Activated CD4-positive, alpha-beta memory T cell treated with anti-CD3 and anti-CD28 coated beads for 36 hours (primary cell): ENCODE measurements around the gene DAB1. TPM values are rescaled to one million over a fixed set of nuclear protein-coding genes. Genes with fewer than 3 reads are reported as not detected.

Source experiments
- CTCF ChIA-PET: fragments of 350-600 bp; sonication (Branson Sonifier 250); formaldehyde crosslinking; loops from one replicate; lab custom pipeline; 2021; ENCODE audit warnings: antibody characterized with exemption, inconsistent platforms; lab: Charles Lee
- POLR2A ChIA-PET: fragments of 350-600 bp; sonication (Branson Sonifier 250); formaldehyde crosslinking; loops from one replicate; lab custom pipeline; 2021; ENCODE audit warnings: antibody characterized with exemption; lab: Charles Lee
- DNase-seq: peaks from one replicate; pipeline ENCODE4 v3.0.0-alpha.2; 2020
- H3K27ac Mint-ChIP-seq: one replicate; pipeline ENCODE4 v1.8.0; 2021; ENCODE audit warnings: mixed read lengths
- H3K27me3 Mint-ChIP-seq: one replicate; pipeline ENCODE4 v1.8.0; 2021; ENCODE audit warnings: mixed read lengths
- H3K36me3 Mint-ChIP-seq: one replicate; pipeline ENCODE4 v1.8.0; 2021; ENCODE audit warnings: mixed read lengths
- H3K4me1 Mint-ChIP-seq: one replicate; pipeline ENCODE4 v1.8.0; 2021; ENCODE audit warnings: low read depth, mixed read lengths
- H3K4me3 Mint-ChIP-seq: one replicate; pipeline ENCODE4 v1.8.0; 2021; ENCODE audit warnings: mild to moderate bottlenecking, mixed read lengths
- H3K9me3 Mint-ChIP-seq: one replicate; pipeline ENCODE4 v1.8.0; 2021; ENCODE audit warnings: mixed read lengths
- intact Hi-C: fragments of 100-400 bp; cut with micrococcal nuclease; formaldehyde crosslinking; loops from one replicate; pipeline ENCODE4 v1.15.1; 2023
- total RNA-seq, 2 experiments: library from RNA; stranded (reverse); gene quantifications; one replicate each; pipeline ENCODE4 v1.2.3, GENCODE V29; 2021

The DAB1 gene
- total RNA-seq, 2 experiments from 2014 or later: 0.24 to 0.46 TPM

DNA sequence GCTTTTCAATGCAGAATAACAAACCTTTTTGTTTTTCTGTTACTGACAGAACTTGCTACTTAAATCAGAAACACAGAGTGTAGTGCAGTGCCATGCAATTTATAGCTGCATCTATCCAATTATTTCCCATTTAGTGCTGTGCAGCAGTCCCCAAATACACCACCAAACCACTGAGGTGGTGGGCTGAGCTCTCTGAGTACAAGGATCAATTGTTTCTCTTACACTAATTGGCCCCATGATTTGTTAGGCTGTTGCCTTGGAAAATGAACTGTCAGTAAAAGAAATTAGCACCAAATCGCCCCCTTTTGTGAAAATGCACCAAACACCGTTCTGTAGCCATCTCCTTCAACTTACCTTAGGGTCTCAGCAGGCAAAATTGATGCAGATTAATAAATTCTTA lies 339.2 kb downstream of the DAB1 start:
- Mint-ChIP-seq H3K27ac (no peak overlapping the region), H3K36me3 (no peaks in the 10 kb centered on the region), H3K4me3 (no peak overlapping the region), H3K9me3 (no peaks in the 10 kb centered on the region), H3K27me3 (no peaks in the 10 kb centered on the region), H3K4me1 (no peaks in the 10 kb centered on the region)
- intact Hi-C loops: no loop called here
- POLR2A ChIA-PET: no interaction called here
- no peak for DNase-seq
- CTCF ChIA-PET: no interaction called here

DNA sequence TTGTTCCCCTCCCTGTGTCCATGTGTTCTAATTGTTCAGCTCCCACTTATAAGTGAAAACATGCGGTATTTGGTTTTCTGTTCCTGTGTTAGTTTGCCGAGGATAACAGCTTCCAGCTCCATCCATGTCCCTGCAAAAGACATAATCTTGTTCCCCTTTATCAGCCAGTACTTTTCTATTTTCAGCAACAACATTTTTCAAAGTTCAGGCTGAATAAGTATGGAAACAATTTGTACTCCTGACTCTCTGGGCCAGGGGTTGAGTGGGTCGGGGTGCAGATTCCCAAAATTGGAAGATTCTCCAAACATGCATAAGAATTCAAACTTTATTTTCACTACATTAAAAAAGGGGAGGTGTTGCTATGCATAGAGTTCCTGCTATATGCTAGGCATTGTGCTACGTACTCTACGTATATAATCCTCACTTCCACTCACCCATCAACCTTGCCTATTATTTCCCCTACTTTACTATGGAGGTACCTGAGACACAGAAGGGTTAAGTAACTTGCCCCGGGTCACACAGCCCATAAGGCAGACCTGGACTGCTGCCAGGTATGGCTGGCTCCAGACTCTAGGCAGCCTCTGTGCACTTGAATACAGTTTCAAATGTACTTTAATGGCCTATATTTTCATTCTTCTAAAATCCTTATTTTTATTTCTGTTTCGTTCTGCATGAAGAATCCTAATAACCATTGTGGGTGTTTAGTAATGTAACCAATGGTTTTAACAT lies 341.0 kb downstream of the DAB1 start:
- no peaks in the 10 kb centered on the region for H3K9me3 Mint-ChIP-seq
- no peak for DNase-seq
- ChIA-PET POLR2A (no interaction called here), CTCF (no interaction called here)
- no peaks in the 10 kb centered on the region for H3K4me1 Mint-ChIP-seq
- no peaks in the 10 kb centered on the region for H3K36me3 Mint-ChIP-seq
- H3K4me3 Mint-ChIP-seq: no peak overlapping the region
- no peak overlapping the region for H3K27ac Mint-ChIP-seq
- intact Hi-C loops: no loop called here
- H3K27me3 Mint-ChIP-seq: no peaks in the 10 kb centered on the region

DNA sequence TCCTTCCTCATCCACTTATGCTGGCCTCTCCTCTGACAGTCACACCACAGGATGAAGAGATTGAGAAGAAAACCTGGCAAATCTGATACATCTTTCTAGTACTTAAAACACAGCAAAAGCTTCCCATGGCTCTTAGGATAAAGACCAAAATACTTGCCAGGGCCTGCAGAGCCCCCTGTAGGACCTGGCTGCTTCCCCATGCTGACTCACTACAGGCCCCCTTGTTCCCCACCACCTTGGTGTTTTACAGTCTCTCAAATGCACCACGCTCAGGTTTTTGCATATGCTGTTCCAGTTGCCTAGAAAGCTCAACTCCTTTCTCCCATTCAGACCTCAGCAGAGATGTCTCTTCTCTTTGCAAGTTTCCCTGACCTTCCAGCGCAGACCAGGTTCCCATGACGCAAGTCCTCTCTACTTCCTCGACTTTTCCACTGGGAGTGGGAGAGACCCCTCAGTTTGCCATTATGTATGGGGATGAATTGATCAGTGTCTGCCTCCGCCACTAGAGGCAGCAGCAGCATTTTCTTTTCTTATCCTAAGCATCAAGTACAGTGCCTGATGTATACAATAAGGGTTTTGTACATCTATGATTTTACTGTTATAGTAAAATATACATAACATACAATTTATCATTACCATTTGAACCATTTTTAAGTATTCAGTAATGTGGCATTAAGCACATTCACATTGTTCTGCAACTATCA lies 344.3 kb downstream of the DAB1 start:
- Mint-ChIP-seq H3K4me1 (no peaks in the 10 kb centered on the region), H3K27ac (no peak overlapping the region), H3K36me3 (no peaks in the 10 kb centered on the region), H3K9me3 (no peaks in the 10 kb centered on the region), H3K27me3 (no peaks in the 10 kb centered on the region), H3K4me3 (no peak overlapping the region)
- intact Hi-C loops: no loop called here
- no peak for DNase-seq
- POLR2A ChIA-PET: no interaction called here
- CTCF ChIA-PET: no interaction called here

DNA sequence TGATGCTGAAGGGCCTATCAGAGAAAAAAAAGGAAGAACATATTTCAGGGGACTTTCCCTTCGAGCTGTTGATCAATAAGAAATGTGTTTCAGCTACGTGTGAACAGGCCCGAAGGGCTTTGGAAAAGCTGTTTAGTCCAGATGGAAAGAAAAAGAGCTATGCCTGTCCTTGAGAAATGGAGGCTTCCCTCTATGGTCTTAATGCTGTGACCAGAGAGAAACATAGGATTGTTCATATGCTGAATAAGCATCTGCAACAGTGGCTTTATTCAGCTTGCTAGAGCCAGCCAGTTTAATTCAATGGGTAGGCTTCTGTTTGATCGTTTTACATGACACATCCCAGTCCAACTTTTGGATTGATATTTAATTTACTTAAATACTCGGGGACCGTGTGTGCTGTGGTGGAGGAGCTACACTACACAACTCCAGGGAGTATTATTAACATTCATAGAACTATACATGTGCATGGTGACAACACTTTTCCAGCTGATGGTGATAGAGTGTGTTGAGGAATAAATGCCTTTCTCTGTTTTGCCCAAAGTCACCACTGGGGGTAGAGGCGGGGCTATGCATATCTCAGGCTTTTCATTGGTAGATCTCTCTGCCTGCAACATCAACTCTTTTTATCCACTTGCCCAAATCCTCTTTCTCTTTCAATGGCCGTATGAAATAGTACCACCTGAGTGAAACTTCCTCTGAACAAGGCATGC lies 351.3 kb downstream of the DAB1 start:
- intact Hi-C loops: no loop called here
- ChIA-PET CTCF (no interaction called here), POLR2A (no interaction called here)
- H3K9me3 Mint-ChIP-seq: no peaks in the 10 kb centered on the region
- no peak for DNase-seq
- no peaks in the 10 kb centered on the region for H3K36me3 Mint-ChIP-seq
- no peaks in the 10 kb centered on the region for H3K4me1 Mint-ChIP-seq
- no peaks in the 10 kb centered on the region for H3K27me3 Mint-ChIP-seq
- H3K4me3 Mint-ChIP-seq: no peak overlapping the region
- no peak overlapping the region for H3K27ac Mint-ChIP-seq

DNA sequence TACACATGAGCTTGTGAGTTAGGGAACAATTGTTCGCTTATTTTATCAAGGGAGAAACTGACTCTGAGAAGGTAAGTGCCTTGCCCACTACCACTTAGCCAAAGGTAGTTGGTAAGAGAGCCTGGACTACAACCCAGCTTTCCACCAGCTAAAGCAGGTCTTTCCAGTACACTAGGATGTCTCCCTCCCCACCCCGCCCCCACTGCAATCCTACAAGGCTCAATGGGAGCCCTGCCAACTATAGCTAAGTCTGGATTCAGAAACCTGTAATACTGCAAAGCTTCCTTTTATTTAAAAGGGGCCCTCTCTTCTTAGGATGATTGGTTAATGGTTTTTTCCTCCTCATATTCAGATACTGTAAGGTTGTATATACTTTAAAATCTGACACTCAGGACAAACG lies 356.0 kb downstream of the DAB1 start:
- ChIA-PET POLR2A (no interaction called here), CTCF (no interaction called here)
- intact Hi-C loops: no loop called here
- H3K27ac Mint-ChIP-seq: no peak overlapping the region
- no peaks in the 10 kb centered on the region for H3K4me1 Mint-ChIP-seq
- DNase-seq: no peak
- H3K36me3 Mint-ChIP-seq: no peaks in the 10 kb centered on the region
- H3K9me3 Mint-ChIP-seq: no peaks in the 10 kb centered on the region
- no peaks in the 10 kb centered on the region for H3K27me3 Mint-ChIP-seq
- no peak overlapping the region for H3K4me3 Mint-ChIP-seq

DNA sequence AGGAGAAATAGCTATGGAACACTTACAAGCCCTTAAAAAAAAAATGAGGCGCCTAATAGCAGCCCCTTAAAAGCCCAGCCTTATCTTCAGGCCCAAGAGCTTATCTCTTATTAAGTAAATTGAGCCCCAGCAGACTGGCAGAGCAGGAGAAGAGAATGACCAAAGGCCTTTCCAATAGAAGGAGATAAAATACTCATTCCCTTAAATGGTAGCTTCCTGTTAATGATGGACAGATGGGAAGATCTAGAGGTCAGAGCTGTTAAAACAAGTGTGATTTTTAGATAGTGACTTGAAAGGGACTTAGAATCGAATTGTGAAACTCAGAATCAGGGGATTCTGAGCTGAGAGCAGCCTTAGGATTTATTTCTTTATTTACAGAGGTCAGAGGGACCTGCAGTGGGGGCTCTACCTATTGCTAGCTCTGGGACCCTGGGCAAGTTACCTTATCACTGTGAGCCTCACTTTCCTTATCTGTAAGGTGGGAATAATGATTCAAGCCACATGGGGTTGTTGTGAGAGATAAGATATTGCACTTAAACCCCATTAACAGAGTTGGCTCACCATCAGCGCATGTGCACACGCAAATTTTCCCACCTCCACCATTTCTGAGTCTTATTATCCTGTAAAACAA lies 356.8 kb downstream of the DAB1 start:
- intact Hi-C loops: no loop called here
- H3K36me3 Mint-ChIP-seq: no peaks in the 10 kb centered on the region
- no peaks in the 10 kb centered on the region for H3K27me3 Mint-ChIP-seq
- H3K4me3 Mint-ChIP-seq: no peak overlapping the region
- ChIA-PET CTCF (no interaction called here), POLR2A (no interaction called here)
- no peaks in the 10 kb centered on the region for H3K9me3 Mint-ChIP-seq
- DNase-seq: no peak
- no peak overlapping the region for H3K27ac Mint-ChIP-seq
- no peaks in the 10 kb centered on the region for H3K4me1 Mint-ChIP-seq

DNA sequence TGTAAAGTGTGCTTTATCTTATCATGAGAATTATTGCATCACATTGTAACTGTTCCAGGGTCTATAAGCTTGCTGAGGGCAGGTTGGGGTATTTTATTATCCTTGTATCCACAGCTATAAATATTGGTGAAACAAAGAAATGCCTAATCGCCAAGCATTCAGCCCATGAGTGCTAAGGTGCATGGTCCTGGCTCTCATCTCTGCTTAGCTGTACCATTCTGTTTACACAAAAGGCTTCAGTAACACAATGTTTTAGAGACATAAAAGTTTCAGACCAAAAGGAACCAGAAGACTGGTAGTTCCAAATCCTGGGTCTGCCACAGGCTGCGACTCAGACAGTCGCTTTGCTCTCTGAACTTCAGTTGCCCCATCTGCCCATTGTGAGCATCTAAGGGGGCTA lies 358.4 kb downstream of the DAB1 start:
- POLR2A ChIA-PET: no interaction called here
- no peaks in the 10 kb centered on the region for H3K27me3 Mint-ChIP-seq
- H3K4me1 Mint-ChIP-seq: no peaks in the 10 kb centered on the region
- CTCF ChIA-PET: no interaction called here
- no peak for DNase-seq
- H3K36me3 Mint-ChIP-seq: no peaks in the 10 kb centered on the region
- H3K27ac Mint-ChIP-seq: no peak overlapping the region
- H3K4me3 Mint-ChIP-seq: no peak overlapping the region
- H3K9me3 Mint-ChIP-seq: no peaks in the 10 kb centered on the region
- intact Hi-C loops: no loop called here

DNA sequence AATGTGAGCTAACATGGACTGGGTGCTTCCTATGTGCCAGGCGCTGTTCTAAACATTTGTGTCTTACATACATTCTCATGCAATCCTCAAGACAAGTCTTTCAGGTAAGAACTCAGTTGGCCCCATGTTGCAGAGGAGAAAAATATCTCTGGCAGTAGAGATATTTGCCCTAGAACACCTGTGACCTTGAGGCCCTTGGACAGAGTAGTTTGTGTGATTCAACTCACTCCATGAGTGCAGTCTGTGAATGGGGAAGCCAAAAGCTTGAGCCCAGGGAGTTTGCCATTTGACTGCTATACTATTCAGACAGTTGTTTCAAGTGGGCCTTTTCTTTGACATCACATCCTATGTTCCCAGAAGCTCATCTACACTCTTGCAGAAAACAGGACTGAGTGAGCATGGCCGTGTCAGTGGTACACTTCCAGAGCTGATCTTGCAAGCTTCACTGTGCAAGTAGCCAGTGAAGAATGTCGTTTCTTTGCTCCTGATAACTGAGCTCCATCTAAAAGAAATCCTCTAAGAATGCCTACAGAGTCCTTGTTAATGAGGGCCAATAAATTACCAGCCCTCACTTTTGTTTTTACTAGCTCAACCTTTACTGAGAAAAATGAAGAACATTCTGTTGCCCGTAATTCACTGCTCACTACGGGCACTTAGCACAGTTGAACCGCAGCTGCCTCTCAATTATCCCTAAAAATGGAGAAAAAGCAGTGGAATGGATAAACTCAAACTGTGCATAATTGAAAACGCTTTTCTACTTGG lies 359.3 kb downstream of the DAB1 start:
- CTCF ChIA-PET: no interaction called here
- POLR2A ChIA-PET: no interaction called here

DNA sequence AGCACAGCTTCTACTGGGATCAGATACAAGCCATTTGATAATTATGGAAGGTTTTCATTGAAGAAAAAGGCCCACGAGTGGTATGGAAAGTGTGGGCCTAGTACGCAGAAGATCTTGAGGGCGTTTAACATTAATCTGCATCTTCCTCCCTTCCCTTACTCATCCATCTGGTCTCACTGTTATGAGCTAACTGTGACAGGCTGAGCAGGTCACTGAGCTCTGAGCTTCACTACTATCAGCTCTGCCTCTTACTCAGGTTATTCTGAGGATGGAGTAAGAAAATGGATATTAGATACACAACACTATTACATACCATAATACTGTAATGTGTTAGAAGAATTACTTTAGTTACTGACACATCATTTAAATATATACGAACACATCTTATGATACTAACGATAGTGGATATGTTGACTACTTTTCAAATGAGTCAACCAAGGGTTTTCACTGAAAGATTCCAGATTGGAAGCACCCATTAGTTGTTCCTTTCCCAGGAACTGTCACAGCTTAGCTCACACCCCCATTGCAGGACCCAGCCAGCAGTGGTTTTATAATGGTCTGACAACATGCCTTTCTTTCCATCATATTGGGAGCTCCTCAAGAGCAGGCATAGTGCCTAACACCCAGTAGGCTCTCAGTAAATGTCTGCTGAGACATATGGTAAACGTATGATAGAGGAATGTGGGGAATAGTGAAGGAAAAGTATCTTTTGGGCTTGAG lies 360.3 kb downstream of the DAB1 start:
- no peak overlapping the region for H3K4me3 Mint-ChIP-seq
- intact Hi-C loops: no loop called here
- H3K4me1 Mint-ChIP-seq: no peaks in the 10 kb centered on the region
- no peaks in the 10 kb centered on the region for H3K27me3 Mint-ChIP-seq
- H3K36me3 Mint-ChIP-seq: no peaks in the 10 kb centered on the region
- POLR2A ChIA-PET: no interaction called here
- H3K9me3 Mint-ChIP-seq: no peaks in the 10 kb centered on the region
- H3K27ac Mint-ChIP-seq: no peak overlapping the region
- CTCF ChIA-PET: no interaction called here
- DNase-seq: no peak

More for the DNA sequence above, 359.3 kb downstream of the DAB1 start:
- no peak overlapping the region for H3K4me3 Mint-ChIP-seq
- H3K9me3 Mint-ChIP-seq: no peaks in the 10 kb centered on the region
- intact Hi-C loops: no loop called here
- no peaks in the 10 kb centered on the region for H3K4me1 Mint-ChIP-seq
- no peak for DNase-seq
- H3K36me3 Mint-ChIP-seq: no peaks in the 10 kb centered on the region
- H3K27me3 Mint-ChIP-seq: no peaks in the 10 kb centered on the region
- no peak overlapping the region for H3K27ac Mint-ChIP-seq

DNA sequence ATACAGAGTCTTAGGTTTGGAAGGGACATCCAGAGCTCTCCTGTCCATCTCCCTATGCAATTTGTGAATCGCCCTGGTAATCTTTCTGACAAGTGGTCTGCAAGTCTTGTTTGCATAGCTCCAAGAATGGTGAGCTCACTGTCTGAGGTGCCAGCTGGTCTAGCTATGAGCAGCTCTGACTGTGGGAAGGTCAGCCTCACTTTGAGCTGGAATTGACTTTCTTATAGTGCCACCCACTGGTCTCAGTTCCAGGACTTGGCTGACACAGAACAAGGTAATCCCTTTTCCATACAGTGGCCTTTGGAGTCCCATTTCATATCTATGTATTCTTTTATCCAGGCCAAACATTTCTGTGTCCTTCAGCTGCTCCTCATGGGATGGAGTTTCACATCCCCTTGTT lies 362.5 kb downstream of the DAB1 start:
- no peaks in the 10 kb centered on the region for H3K4me1 Mint-ChIP-seq
- no peak for DNase-seq
- ChIA-PET CTCF (no interaction called here), POLR2A (no interaction called here)
- no peak overlapping the region for H3K4me3 Mint-ChIP-seq
- H3K27ac Mint-ChIP-seq: no peak overlapping the region
- H3K36me3 Mint-ChIP-seq: no peaks in the 10 kb centered on the region
- no peaks in the 10 kb centered on the region for H3K9me3 Mint-ChIP-seq
- intact Hi-C loops: no loop called here
- no peaks in the 10 kb centered on the region for H3K27me3 Mint-ChIP-seq

DNA sequence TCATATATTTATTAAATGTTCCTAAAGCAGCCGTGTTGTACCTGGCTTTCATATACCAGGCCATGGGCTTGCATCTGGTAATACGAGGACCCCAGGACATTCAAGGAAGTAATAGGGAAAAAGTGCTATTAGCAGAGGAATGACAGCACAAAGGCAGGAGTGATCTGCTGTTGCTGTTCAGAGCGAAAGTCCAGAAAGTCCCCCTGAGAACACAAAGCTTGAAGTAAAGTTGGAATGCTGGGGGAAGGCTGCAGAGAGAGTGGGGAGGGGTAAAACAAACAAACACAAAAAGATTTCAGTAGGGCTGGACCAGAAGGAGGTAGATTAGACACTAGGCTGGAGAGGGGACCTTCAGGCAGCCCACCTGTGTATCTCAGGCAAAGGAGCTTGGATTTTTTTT lies 363.4 kb downstream of the DAB1 start:
- no peaks in the 10 kb centered on the region for H3K36me3 Mint-ChIP-seq
- no peak for DNase-seq
- no peak overlapping the region for H3K4me3 Mint-ChIP-seq
- no peaks in the 10 kb centered on the region for H3K9me3 Mint-ChIP-seq
- no peaks in the 10 kb centered on the region for H3K27me3 Mint-ChIP-seq
- intact Hi-C loops: no loop called here
- H3K27ac Mint-ChIP-seq: no peak overlapping the region
- ChIA-PET POLR2A (no interaction called here), CTCF (no interaction called here)
- H3K4me1 Mint-ChIP-seq: no peaks in the 10 kb centered on the region
